Measurements from ENCODE around the gene SLC27A1. TPM values are rescaled to one million over a fixed set of nuclear protein-coding genes. Genes with fewer than 3 reads are reported as not detected.
A peak's percentile ranks its signal among the peaks of the same experiment; 100 is the strongest.
"Not testable (repeated sequence)": the region's sequence is repeated elsewhere in the genome, so short reads cannot be mapped to it uniquely, and the experiment has no call there.

The SLC27A1 gene
- total RNA-seq, 2 donors from 2014 or later = 2.2 to 6.0 TPM

DNA sequence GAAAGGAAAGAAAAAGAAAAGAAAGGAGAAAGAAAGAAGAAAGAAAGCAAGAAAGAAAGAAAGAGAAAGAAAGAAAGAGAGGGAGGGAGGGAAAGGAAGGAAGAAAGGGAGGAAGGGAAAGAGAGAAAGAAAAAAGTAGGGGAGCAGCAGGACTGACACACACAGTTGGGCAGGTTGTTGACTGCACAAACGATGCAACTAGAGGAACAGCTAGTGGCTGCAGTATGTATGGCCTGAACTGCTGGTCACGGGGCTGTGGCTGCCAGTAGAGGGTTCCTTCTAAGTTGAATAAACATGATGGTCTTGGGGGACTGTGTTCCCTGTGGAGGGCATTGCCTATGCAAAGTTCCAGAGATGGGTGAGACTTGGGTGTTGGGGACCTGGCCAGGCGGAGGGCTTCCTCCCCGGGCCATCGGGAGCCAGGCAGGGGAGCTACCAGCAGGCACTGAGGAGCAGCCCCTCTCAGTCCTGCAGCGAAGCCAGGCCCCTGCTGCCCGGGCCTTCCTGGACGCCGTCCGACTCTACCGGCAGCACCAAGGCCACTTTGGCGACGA, 68.4 kb downstream of the SLC27A1 start:
- H3K36me3 Mint-ChIP-seq = no peaks in the 10 kb centered on the region
- peaks cover 19% of the 10 kb centered on the region in 2 donors for H3K4me1 Mint-ChIP-seq (ENCODE audit: low read depth in 2 of 2)
- no peaks in the 10 kb centered on the region for H3K27me3 Mint-ChIP-seq
- H3K27ac Mint-ChIP-seq = peak overlapping the region in 1 of 2 donors; percentile 81
- no peak for ATAC-seq
- no peak for DNase-seq (ENCODE audit: low spot score)
- no peaks in the 10 kb centered on the region for H3K9me3 Mint-ChIP-seq
- peak overlapping the region; percentile 71 for H3K4me3 Mint-ChIP-seq

GRCh38 chr19:17539238-17540117, 69.2 kb downstream of the SLC27A1 start:
- H3K27ac Mint-ChIP-seq = peak overlapping the region in 1 of 2 donors; percentile 47
- H3K4me3 Mint-ChIP-seq = peak overlapping the region; percentile 87
- H3K4me1 Mint-ChIP-seq (ENCODE audit: low read depth in 2 of 2) = peaks cover 19 to 21% of the 10 kb centered on the region in 2 donors
- H3K36me3 Mint-ChIP-seq = no peaks in the 10 kb centered on the region
- peak; percentile 96 for ATAC-seq
- H3K9me3 Mint-ChIP-seq = no peaks in the 10 kb centered on the region
- H3K27me3 Mint-ChIP-seq = no peaks in the 10 kb centered on the region
- DNase-seq (ENCODE audit: low spot score) = peak; percentile 97

DNA sequence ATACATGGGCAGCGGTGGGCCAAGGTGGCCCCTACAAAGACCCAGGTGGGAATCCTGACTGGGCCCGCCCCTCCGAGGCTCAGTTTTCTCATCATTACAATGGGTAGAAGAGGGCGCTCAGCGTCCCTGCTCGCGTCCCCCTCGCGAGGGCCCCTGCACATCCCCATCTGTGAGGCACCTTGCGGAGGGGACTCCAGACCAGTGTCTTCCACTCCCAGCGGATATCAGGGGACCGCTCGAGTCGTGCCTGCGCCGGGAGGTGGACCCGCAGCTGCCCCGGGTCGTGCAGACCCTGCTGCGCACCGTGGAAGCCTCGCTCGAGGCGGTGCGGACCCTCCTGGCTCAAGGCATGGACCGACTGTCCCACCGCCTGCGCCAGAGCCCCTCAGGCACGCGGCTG, 69.8 kb downstream of the SLC27A1 start:
- H3K27me3 Mint-ChIP-seq = no peaks in the 10 kb centered on the region
- H3K27ac Mint-ChIP-seq = no peak overlapping the region
- ATAC-seq (no peak), DNase-seq (ENCODE audit: low spot score) (no peak)
- no peaks in the 10 kb centered on the region for H3K9me3 Mint-ChIP-seq
- H3K4me1 Mint-ChIP-seq (ENCODE audit: low read depth in 2 of 2) = peaks cover 19 to 22% of the 10 kb centered on the region in 2 donors
- H3K36me3 Mint-ChIP-seq = no peaks in the 10 kb centered on the region
- no peak overlapping the region for H3K4me3 Mint-ChIP-seq

GRCh38 chr19:17541184-17541759, 70.9 kb downstream of the SLC27A1 start:
- Mint-ChIP-seq H3K27me3 (no peaks in the 10 kb centered on the region), H3K27ac (no peak overlapping the region), H3K9me3 (no peaks in the 10 kb centered on the region), H3K36me3 (no peaks in the 10 kb centered on the region), H3K4me1 (ENCODE audit: low read depth in 2 of 2) (peaks cover 19 to 22% of the 10 kb centered on the region in 2 donors), H3K4me3 (no peak overlapping the region)
- ATAC-seq (no peak), DNase-seq (ENCODE audit: low spot score) (no peak)

DNA sequence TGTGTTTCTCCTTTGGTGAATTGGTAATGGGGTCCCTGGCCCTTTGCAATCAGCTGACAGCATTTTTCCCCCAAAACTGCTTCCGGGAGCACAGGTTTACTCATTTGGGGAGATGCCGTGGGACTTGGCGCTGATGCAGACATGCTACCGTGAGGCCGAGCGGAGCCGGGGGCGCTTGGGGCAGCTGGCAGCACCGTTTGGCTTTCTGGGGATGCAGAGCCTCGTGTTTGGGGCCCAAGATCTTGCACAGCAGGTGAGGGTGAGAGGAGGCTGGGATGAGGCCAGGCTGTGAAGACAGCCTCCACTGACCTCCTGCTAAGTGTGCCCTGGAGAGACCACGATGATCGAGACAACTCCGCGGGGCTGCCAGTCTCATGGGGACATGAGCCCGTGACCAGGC, 71.7 kb downstream of the SLC27A1 start:
- H3K4me1 Mint-ChIP-seq (ENCODE audit: low read depth in 2 of 2) = peaks cover 19 to 22% of the 10 kb centered on the region in 2 donors
- no peak for ATAC-seq
- H3K4me3 Mint-ChIP-seq = no peak overlapping the region
- no peak overlapping the region for H3K27ac Mint-ChIP-seq
- H3K36me3 Mint-ChIP-seq = no peaks in the 10 kb centered on the region
- H3K9me3 Mint-ChIP-seq = no peaks in the 10 kb centered on the region
- H3K27me3 Mint-ChIP-seq = no peaks in the 10 kb centered on the region
- no peak for DNase-seq (ENCODE audit: low spot score)

- ATAC-seq = no peak
- Mint-ChIP-seq H3K36me3 (no peaks in the 10 kb centered on the region), H3K9me3 (no peaks in the 10 kb centered on the region), H3K27me3 (no peaks in the 10 kb centered on the region), H3K27ac (no peak overlapping the region), H3K4me3 (no peak overlapping the region), H3K4me1 (ENCODE audit: low read depth in 2 of 2) (peaks cover 19 to 22% of the 10 kb centered on the region in 2 donors)
- DNase-seq (ENCODE audit: low spot score) = no peak
These were observed 72.7 kb downstream of the SLC27A1 start for GRCh38 chr19:17542793-17543582.

GRCh38 chr19:17543986-17544385, 73.7 kb downstream of the SLC27A1 start:
- H3K27ac Mint-ChIP-seq = no peak overlapping the region
- no peak overlapping the region for H3K4me3 Mint-ChIP-seq
- DNase-seq (ENCODE audit: low spot score) (no peak), ATAC-seq (no peak)
- peaks cover 9 to 14% of the 10 kb centered on the region in 2 donors for H3K4me1 Mint-ChIP-seq (ENCODE audit: low read depth in 2 of 2)
- H3K36me3 Mint-ChIP-seq = no peaks in the 10 kb centered on the region
- H3K9me3 Mint-ChIP-seq = no peaks in the 10 kb centered on the region
- no peaks in the 10 kb centered on the region for H3K27me3 Mint-ChIP-seq

DNA sequence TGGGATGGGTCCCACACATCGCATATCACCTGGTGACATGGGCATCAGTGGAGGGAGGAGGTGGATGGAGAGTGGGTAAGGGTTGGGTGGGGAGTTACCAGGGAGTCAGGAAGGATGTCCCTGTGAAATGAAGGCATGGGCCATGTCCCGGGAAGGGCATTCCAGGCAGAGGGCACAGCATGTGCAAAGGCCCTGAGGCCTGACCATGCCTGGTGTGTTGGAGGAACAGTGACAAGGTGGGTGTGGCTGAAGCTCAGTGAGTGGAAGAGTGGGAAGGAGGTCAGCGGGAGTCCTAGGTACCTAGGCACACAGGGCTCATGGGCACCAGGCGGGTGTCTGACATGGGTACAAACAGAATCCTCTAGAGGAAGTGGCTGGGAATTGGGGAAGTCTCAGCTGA, 74.1 kb downstream of the SLC27A1 start:
- Mint-ChIP-seq H3K4me3 (no peak overlapping the region), H3K36me3 (no peaks in the 10 kb centered on the region), H3K4me1 (ENCODE audit: low read depth in 2 of 2) (peaks cover 7 to 14% of the 10 kb centered on the region in 2 donors), H3K27me3 (no peaks in the 10 kb centered on the region), H3K9me3 (no peaks in the 10 kb centered on the region), H3K27ac (no peak overlapping the region)
- DNase-seq (ENCODE audit: low spot score) (no peak), ATAC-seq (no peak)

- ATAC-seq (peak in 1 of 2 donors; percentile 13), DNase-seq (ENCODE audit: low spot score) (no peak)
- no peak overlapping the region for H3K4me3 Mint-ChIP-seq
- H3K36me3 Mint-ChIP-seq = no peaks in the 10 kb centered on the region
- no peak overlapping the region for H3K27ac Mint-ChIP-seq
- peaks cover 0 to 5% of the 10 kb centered on the region in 2 donors for H3K4me1 Mint-ChIP-seq (ENCODE audit: low read depth in 2 of 2)
- H3K27me3 Mint-ChIP-seq = no peaks in the 10 kb centered on the region
- H3K9me3 Mint-ChIP-seq = no peaks in the 10 kb centered on the region
These were observed 77.8 kb downstream of the SLC27A1 start for GRCh38 chr19:17548145-17548544.

DNA sequence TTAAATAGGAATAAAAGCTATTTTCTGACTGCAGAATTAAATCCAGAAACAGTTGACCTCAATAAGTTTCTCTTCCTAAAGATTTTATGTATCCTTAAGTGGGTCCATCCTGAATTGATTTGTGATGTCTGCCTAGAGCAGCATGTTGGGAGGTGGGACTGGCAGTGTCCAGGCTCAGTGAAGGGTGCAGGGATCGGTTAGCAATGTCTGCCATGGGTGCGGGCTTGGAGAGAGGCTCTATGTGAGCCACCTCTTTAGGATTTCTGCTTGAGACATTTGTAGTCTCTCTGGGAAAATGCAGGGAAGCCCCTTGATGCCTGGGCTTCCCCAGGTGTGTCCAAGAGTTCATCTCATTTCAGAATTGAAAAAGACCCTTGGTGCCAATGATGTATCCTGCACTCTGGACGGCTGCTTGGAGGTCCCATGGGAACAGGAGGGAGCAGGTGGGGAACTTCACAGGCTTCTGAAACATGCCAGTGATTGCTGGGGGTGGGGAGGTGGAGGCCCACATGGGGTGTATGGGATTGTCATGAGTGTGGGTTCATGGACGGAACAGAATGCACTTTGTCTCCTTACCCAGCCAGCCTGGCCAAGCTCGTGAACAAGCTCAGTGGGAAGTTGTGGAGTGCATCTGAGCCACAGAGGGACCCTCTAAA, 78.9 kb downstream of the SLC27A1 start:
- Mint-ChIP-seq H3K27me3 (no peaks in the 10 kb centered on the region), H3K27ac (no peak overlapping the region), H3K4me3 (no peak overlapping the region), H3K4me1 (ENCODE audit: low read depth in 2 of 2) (peaks cover 0 to 3% of the 10 kb centered on the region in 2 donors), H3K36me3 (no peaks in the 10 kb centered on the region), H3K9me3 (no peaks in the 10 kb centered on the region)
- ATAC-seq (no peak), DNase-seq (ENCODE audit: low spot score) (no peak)

DNA sequence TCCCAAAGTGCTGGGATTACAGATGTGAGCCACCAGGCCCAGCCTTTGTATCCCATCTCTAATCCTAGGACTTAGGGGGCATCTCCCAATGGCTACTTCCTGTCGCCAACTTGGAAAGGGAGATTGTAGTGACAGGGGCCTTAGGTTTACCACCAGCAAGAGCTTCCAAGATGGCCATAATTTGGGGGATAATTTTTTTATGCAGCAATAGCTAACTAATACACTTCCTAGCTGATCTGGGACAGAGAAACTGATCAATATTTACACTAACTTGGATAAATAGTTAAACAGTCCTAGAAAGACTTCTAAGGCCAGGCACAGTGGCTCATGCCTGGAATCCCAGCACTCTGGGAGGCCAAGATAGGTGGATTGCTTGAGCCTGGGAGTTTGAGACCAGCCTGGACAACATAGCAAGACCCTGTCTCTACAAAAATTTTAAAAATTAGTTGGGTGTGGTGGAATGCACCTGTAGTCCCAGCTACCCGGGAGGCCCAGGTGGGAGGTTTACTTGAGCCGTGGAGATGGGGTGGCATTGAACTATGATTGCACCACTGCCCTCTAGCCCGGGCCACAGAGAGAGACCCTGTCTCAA, 79.8 kb downstream of the SLC27A1 start:
- H3K27ac Mint-ChIP-seq = no peak overlapping the region
- no peaks in the 10 kb centered on the region for H3K36me3 Mint-ChIP-seq
- no peak for ATAC-seq
- H3K4me1 Mint-ChIP-seq (ENCODE audit: low read depth in 2 of 2) = peaks cover 2 to 4% of the 10 kb centered on the region in 2 donors
- no peaks in the 10 kb centered on the region for H3K9me3 Mint-ChIP-seq
- no peaks in the 10 kb centered on the region for H3K27me3 Mint-ChIP-seq
- no peak overlapping the region for H3K4me3 Mint-ChIP-seq
- no peak for DNase-seq (ENCODE audit: low spot score)

DNA sequence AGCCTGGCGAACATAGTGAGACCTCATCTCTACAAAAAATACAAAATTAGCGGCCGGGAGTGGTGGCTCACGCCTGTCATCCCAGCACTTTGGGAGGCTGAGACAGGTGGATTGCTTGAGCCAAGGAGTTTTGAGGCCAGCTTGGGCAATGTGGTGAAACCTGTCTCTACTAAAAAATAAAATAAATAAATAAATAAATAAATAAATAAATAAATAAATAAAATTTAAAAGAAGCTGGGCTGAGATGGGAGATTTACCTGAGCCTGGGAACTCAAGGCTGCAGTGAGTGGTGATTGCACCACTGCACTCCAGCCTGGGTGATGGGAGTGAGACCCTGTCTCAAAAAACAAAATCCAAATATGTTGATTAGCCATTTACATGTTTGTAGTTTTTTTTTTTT, 82.4 kb downstream of the SLC27A1 start:
- not testable (repeated sequence) for DNase-seq (ENCODE audit: low spot score); ATAC-seq; H3K27me3 Mint-ChIP-seq; H3K27ac Mint-ChIP-seq; H3K36me3 Mint-ChIP-seq; H3K4me3 Mint-ChIP-seq; H3K9me3 Mint-ChIP-seq
- peaks cover 9 to 12% of the 10 kb centered on the region in 2 donors for H3K4me1 Mint-ChIP-seq (ENCODE audit: low read depth in 2 of 2)

- H3K27ac Mint-ChIP-seq = no peak overlapping the region
- peaks cover 9 to 12% of the 10 kb centered on the region in 2 donors for H3K4me1 Mint-ChIP-seq (ENCODE audit: low read depth in 2 of 2)
- no peak for ATAC-seq
- no peaks in the 10 kb centered on the region for H3K36me3 Mint-ChIP-seq
- no peak for DNase-seq (ENCODE audit: low spot score)
- no peak overlapping the region for H3K4me3 Mint-ChIP-seq
- no peaks in the 10 kb centered on the region for H3K9me3 Mint-ChIP-seq
- no peaks in the 10 kb centered on the region for H3K27me3 Mint-ChIP-seq
These were observed 82.9 kb downstream of the SLC27A1 start for GRCh38 chr19:17553256-17553655.
